Measurements from ENCODE around the gene DGKI.

- TF ChIP-seq POLR2A (IDR thresholded peaks at IDR 0.05; ENCODE audit: low read depth), result no peak
- TF ChIP-seq EP300 (IDR thresholded peaks at IDR 0.05), result no peak
Observed at GRCh38 chr7:137403353-137403695, 443.4 kb downstream of the DGKI start.
